Effector memory CD8-positive, alpha-beta T cell (primary cell): ENCODE results near the gene TMEM161A.

Experiments
- ATAC-seq: fragments of 150-1000 bp; cut with Tn5 transposase; replicated peaks from 2 replicates; pipeline ENCODE4 v1.10.0; 2021; ENCODE audit warnings: mild to moderate bottlenecking, moderate library complexity
- DNase-seq, 3 experiments: peaks; one replicate each; pipeline ENCODE4 v3.0.0; 2021
- H3K27ac Mint-ChIP-seq, 2 donors: one replicate each; pipeline ENCODE4 v1.8.0; 2022; ENCODE audit warnings: mild to moderate bottlenecking in 2 of 2, mixed read lengths in 2 of 2, moderate library complexity in 2 of 2
- H3K27me3 Mint-ChIP-seq, 2 donors: one replicate each; pipeline ENCODE4 v1.8.0; 2022; ENCODE audit warnings: mixed read lengths in 2 of 2
- H3K36me3 Mint-ChIP-seq: one replicate; pipeline ENCODE4 v1.8.0; 2022; ENCODE audit warnings: mild to moderate bottlenecking, moderate library complexity, mixed read lengths; ENCODE audit not compliant: insufficient read depth
- H3K4me1 Mint-ChIP-seq, 2 donors: one replicate each; pipeline ENCODE4 v1.8.0; 2022; ENCODE audit warnings: low read depth in 2 of 2, mixed read lengths in 2 of 2
- H3K4me3 Mint-ChIP-seq, 2 donors: one replicate each; pipeline ENCODE4 v1.8.0; 2022; ENCODE audit warnings: mild to moderate bottlenecking in 2 of 2, mixed read lengths in 2 of 2, moderate library complexity in 2 of 2
- H3K9me3 Mint-ChIP-seq, 2 donors: one replicate each; pipeline ENCODE4 v1.8.0; 2022; ENCODE audit warnings: mixed read lengths in 2 of 2

TMEM161A gene

DNA sequence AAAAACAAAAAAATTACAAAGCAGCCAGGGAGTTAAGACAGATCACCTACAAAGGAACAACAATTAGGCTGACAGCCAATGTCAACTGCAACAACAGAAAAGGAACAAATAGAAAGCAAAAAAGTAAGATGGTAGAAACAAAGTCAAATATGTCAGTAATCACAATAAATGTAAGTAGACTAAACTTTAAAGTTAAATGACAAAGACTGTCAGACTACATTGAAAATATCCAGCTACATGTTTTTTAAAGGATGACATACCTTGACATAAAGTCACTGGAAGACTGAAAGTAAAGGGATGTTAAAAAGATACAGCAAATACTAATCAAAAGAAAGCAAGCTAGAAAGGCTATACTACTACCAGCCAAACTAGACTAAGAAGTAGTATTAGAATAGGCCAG, 14.9 kb downstream of the TMEM161A start:
- no peak for ATAC-seq
- Mint-ChIP-seq H3K4me3 (no peak overlapping the region), H3K27ac (no peak overlapping the region)

DNA sequence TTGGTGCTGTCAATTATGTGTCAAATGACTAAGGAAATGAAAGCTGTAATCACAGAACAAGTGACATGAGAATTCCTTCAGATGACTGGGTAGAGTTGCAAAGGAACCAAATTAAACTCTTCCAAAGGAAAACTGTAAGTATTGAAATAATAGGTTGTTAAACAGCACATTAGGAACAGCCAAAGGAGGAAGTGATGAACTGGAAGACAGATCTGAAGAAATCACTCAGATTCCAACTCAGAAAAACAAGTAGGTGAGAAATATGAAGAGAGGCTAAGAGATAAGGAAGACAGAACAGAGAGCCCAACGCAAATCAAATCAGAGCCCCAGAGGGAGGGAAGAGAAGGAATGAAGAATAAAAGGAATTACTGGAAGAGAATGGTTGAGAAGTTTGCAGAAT, 15.4 kb downstream of the TMEM161A start:
- Mint-ChIP-seq H3K27ac (no peak overlapping the region), H3K4me3 (no peak overlapping the region), H3K27me3 (no peaks in the 10 kb centered on the region), H3K9me3 (peaks cover 4 to 7% of the 10 kb centered on the region in 2 donors), H3K36me3 (peaks cover 6% of the 10 kb centered on the region), H3K4me1 (no peaks in the 10 kb centered on the region)
- DNase-seq: no peak
- ATAC-seq: no peak

More for the DNA sequence above, 14.9 kb downstream of the TMEM161A start:
- DNase-seq: no peak
- no peaks in the 10 kb centered on the region for H3K27me3 Mint-ChIP-seq
- H3K9me3 Mint-ChIP-seq: peaks cover 4 to 7% of the 10 kb centered on the region in 2 donors
- H3K36me3 Mint-ChIP-seq: peaks cover 6% of the 10 kb centered on the region
- H3K4me1 Mint-ChIP-seq: no peaks in the 10 kb centered on the region

DNA sequence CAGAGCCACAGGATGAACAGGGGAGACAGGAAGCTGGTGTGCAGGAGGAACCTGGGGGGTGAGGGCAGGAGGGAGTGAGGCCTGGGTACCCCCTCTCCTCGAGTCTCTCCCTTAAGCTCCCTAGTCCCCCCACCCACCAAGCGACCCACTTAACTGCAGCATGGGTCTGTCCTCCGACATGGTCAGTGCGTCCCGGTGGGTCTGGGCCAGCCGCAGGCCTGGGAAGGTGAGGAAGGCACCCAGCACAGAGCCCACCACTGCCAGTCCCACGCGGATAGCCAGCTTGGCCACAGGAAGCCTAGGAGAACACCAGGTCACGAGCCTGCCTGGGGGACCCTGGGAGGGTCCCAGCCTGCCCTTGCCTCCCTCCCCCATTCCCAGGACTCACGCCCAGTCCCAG, 16.9 kb downstream of the TMEM161A start:
- Mint-ChIP-seq H3K36me3 (peaks cover 6% of the 10 kb centered on the region), H3K4me3 (no peak overlapping the region), H3K9me3 (peaks cover 4 to 7% of the 10 kb centered on the region in 2 donors), H3K4me1 (no peaks in the 10 kb centered on the region), H3K27me3 (no peaks in the 10 kb centered on the region), H3K27ac (no peak overlapping the region)
- no peak for DNase-seq
- no peak for ATAC-seq

DNA sequence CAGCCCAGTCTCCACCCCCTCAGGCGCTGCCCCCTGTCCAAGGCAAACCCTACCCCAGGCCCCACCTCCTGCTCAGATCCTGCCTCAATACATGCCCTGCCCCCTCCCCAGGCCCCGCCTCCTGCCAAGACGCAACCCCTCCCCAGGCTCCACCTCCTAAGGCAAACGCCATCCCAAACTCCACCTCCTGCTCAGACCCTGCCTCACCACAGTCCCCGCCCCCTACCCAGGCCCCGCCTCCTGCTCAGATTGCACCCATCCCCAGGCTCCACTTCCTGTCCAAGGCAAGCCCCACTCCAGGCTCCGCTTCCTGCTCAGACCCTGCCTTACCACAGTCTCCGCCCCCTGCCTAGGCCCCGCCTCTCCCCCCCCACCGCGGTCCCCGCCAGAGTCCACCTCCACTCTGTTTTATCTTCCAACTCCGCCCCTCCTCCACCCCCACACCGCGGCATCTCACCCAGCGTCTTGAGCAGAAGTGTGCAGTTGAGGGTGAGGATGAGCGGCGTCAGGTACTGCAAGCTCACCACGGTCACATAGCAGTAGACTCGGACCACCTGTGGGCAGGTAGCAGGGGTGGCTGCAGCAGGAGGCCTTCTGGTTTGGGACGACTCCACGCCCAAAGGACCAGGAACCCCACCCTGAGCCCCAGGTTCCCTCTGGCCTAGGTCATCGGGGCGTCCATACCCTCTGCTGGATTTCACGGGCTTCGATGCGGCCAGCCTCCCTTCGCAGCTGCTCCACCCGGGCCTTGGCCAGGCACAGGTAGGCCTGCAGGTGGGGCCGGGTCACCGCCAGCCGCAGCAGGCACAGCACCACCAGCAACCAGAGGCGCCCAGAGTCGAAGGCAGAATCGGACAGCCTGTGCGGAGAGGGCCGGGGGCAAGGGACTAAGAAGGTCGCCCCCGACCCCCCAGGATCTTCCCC, 17.7 kb downstream of the TMEM161A start:
- Mint-ChIP-seq H3K27me3 (no peaks in the 10 kb centered on the region), H3K27ac (no peak overlapping the region), H3K4me3 (no peak overlapping the region), H3K4me1 (no peaks in the 10 kb centered on the region), H3K9me3 (peaks cover 4 to 7% of the 10 kb centered on the region in 2 donors), H3K36me3 (peaks cover 6% of the 10 kb centered on the region)
- ATAC-seq (no peak), DNase-seq (no peak)

DNA sequence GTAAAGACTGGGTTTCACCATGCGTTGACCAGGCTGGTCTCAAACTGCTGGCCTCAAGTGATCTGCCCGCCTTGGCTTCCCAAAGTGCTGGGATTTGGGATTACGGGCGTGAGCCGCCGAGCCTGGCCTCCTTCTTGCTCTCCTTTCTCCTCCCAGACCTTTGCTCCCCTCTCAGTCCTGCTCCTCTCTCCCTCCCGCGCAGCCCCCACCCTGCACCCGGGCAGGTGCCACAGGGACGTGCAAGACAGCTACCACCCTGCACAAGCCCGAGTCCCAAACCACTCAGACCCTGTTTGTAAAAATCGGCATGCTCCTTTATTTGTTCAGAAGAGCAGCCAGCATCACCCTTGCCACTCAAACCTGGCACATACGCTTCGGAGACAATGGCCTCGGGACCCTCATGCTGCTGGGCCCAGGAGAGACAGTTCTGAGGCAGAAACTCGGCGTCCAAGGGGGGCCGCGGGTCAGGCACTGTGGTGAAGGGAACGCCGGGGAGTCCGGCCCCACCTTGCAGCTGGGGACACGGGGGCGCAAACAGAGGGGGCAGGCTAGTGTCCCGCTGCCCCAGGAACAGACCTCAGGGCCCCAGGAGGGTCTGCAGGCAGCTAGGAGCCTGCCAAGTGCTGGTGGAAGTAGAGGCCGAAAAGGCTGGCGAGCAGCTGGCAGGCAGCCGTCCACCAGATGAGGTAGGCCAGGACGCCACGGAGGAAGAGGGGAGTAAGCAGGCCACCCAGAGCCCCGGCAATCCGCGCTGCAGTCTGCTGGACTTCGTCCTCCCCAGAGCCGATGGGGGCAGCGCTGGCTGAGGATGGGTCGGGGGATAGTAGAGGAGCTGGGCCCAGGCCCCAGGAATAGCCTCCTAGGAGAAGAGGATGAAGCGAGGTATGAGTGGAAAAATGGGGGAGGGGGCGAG, 18.7 kb downstream of the TMEM161A start:
- no peaks in the 10 kb centered on the region for H3K27me3 Mint-ChIP-seq
- H3K27ac Mint-ChIP-seq: peak overlapping the region in 1 of 2 donors; percentile 89
- peaks cover 6% of the 10 kb centered on the region for H3K36me3 Mint-ChIP-seq
- DNase-seq (no peak), ATAC-seq (no peak)
- H3K4me3 Mint-ChIP-seq: no peak overlapping the region
- no peaks in the 10 kb centered on the region for H3K4me1 Mint-ChIP-seq
- H3K9me3 Mint-ChIP-seq: peaks cover 4 to 7% of the 10 kb centered on the region in 2 donors

DNA sequence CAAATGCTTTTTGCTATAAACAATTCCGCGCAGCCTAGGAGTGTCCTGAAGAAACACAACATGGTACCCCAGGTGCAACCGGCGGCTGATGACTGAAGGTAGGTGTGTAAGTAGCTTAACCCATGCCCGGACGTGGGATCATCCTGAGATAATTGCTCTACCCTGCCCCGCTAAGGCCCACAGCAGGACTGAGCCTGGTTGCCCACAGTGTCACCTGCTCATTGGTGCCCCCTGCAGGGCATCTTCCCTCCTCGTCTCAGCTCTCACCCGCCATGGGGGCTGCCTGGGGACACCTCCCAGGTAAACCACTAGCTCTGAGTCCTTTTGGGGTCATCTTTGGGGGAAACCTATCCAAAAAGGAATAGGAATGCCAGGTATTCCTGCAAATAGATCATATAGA, 22.3 kb downstream of the TMEM161A start:
- Mint-ChIP-seq H3K9me3 (no peaks in the 10 kb centered on the region), H3K27me3 (no peaks in the 10 kb centered on the region), H3K27ac (no peak overlapping the region), H3K4me3 (no peak overlapping the region), H3K36me3 (peaks cover 8% of the 10 kb centered on the region), H3K4me1 (peaks cover 3 to 4% of the 10 kb centered on the region in 2 donors)
- ATAC-seq: peak; percentile 67
- DNase-seq: peak; percentile 49 to 55 (median 50)

DNA sequence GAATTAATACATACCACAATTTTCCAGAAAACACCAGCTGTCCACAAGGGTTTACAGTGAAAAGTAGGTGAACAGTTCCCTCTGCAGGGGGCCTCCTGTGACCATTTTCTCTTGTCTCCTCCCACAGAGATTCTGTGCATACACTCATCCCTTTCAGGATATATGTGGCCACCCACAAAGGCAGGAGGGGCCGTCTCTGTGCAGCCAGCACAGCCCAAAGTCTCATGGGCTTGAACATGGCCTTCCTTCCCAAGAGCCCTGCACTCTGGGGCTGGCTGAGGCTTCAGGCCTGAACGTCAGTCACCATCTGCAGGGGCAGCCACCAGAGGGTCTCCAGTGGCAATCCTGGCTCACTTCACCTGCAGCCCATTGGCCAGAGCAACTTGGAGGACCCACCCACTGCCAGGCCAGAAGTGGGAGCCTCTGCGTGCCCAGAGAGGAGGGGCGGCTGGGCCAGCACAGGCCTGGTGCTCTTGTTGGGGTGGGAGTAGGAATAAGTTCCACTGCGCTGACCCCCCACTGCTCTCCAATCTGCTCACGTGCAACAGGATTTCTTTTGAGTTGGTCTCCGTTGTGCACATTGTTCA, 25.1 kb downstream of the TMEM161A start:
- Mint-ChIP-seq H3K4me1 (peaks cover 4 to 7% of the 10 kb centered on the region in 2 donors), H3K36me3 (peaks cover 2% of the 10 kb centered on the region), H3K4me3 (no peak overlapping the region), H3K27me3 (no peaks in the 10 kb centered on the region), H3K9me3 (no peaks in the 10 kb centered on the region), H3K27ac (peak overlapping the region in 1 of 2 donors; percentile 39)
- ATAC-seq (peak; percentile 24), DNase-seq (no peak)

DNA sequence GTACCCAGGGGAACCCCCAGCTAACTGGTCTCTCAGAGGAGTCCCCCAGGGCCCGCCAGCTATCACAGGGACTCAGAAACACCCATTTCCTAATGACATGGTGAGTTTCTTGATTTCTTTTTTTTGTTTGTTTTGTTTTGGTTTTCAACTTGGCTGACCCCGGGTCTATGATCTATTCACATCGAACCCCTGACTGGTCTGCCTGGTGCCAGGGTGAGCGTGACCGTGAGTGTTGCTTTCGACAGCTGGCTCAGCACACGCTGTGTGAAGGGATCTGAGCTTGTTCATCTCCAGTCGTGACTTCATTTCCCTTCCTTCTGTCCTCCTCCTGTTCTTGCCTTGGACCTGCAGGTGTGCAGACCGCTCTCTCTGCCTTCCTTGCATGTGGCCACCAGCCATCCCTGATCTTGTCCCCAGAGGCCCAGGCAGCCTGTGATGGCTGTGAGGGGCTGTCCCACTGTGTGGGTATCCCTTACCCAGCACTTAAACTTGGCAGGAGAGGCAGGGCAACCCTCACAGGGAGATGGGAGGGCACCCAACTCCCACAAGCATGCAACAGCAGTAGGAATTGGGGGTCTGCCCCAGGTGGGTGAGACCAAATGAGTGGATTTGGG, 26.2 kb downstream of the TMEM161A start:
- Mint-ChIP-seq H3K9me3 (no peaks in the 10 kb centered on the region), H3K4me3 (no peak overlapping the region)
- ATAC-seq: no peak

DNA sequence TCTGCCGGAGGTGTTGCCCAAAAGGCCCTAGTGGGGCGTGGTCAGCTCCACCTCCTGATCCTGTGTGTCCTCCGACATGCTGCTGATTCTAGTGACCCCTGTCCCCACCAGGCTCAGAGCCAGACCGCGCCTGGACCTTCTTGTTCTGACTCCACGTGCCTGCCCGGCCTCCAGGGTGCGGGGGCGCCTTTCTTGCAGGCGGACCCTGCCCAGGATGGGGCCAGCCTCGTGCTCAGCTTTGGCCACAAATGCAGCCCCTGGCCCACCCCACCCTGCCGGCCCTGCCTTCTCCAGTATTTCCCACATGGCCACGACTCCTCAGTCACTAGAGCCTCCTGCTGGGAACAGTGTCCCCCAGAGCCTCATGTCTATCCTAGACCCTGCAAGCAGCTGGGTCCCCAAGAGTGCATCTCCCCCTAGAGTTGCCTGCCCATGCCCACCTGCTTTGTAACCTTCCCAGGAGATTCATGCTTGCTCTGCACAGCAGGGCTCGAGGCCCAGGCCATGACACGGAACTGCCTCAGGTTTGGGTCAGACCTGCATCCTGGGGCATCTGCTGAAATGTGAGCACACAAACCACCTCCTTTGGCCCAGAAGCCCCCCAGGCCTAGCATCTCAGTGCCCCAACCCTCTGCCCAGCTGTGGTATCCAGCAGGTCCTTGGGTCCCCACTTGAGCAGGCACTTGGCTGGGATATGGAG, 27.0 kb downstream of the TMEM161A start:
- Mint-ChIP-seq H3K27me3 (no peaks in the 10 kb centered on the region), H3K36me3 (peaks cover 12% of the 10 kb centered on the region), H3K4me1 (peaks cover 4 to 7% of the 10 kb centered on the region in 2 donors), H3K4me3 (peak overlapping the region in 1 of 2 donors; percentile 19), H3K27ac (peak overlapping the region in 1 of 2 donors; percentile 64), H3K9me3 (no peaks in the 10 kb centered on the region)
- ATAC-seq (no peak), DNase-seq (no peak)

More for the DNA sequence above, 26.2 kb downstream of the TMEM161A start:
- H3K36me3 Mint-ChIP-seq: peaks cover 8% of the 10 kb centered on the region
- peaks cover 4 to 7% of the 10 kb centered on the region in 2 donors for H3K4me1 Mint-ChIP-seq
- H3K27me3 Mint-ChIP-seq: no peaks in the 10 kb centered on the region
- DNase-seq: no peak
- H3K27ac Mint-ChIP-seq: peak overlapping the region in 1 of 2 donors; percentile 64

DNA sequence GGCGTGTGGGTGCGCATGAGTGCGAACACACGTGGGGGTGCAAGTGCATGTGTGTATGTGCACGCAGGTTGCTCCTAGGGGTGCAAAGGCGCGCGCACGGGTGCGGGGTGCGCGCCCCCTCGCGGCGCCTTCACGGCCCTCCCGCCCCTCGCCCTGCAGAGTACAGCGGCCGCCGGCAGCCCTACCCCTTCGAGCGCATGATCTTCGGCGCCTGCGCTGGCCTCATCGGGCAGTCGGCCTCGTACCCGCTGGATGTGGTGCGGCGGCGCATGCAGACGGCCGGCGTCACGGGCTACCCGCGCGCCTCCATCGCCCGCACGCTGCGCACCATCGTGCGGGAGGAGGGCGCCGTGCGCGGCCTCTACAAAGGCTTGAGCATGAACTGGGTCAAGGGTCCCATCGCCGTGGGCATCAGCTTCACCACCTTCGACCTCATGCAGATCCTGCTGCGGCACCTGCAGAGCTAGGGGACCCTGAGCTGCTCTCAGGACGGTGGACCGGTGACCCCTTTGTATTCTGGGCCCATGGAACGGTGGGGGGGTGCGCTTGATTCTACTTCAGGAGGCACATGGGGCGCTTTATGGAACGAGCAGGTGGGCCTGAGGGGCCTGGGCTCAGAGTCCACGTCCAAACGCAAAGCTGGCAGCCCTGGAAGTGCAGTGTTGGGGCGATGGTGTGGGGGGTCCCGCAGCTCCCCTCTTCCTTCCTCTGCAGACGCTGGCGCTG, 27.7 kb downstream of the TMEM161A start:
- H3K27ac Mint-ChIP-seq: no peak overlapping the region

DNA sequence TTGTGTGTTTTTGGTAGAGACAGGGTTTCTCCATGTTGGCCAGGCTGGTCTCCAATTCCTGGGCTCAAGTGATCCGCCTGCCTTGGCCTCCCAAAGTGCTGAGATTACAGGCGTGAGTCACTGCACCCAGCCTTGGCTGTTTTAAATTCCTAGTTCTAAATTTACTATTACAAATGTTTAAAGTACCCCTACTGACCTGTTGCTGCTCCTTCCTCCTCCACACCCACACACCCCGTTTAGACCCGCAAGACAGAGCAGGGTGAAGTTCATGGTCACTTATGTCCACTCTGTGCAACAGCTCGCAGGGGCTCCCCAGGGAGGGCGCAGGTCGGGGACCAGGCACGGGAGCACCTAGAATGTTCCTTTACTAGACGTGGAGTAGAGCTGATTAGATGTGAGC, 28.7 kb downstream of the TMEM161A start:
- DNase-seq (no peak), ATAC-seq (no peak)
- H3K27me3 Mint-ChIP-seq: no peaks in the 10 kb centered on the region
- peak overlapping the region in 1 of 2 donors; percentile 18 for H3K27ac Mint-ChIP-seq
- H3K36me3 Mint-ChIP-seq: peaks cover 15% of the 10 kb centered on the region
- H3K4me3 Mint-ChIP-seq: peak overlapping the region in 1 of 2 donors; percentile 5
- H3K4me1 Mint-ChIP-seq: peaks cover 4 to 7% of the 10 kb centered on the region in 2 donors
- H3K9me3 Mint-ChIP-seq: no peaks in the 10 kb centered on the region

More for the DNA sequence above, 27.7 kb downstream of the TMEM161A start:
- peak; percentile 31 for ATAC-seq
- Mint-ChIP-seq H3K36me3 (peaks cover 12% of the 10 kb centered on the region), H3K4me3 (peak overlapping the region in 1 of 2 donors; percentile 61), H3K4me1 (peaks cover 4 to 7% of the 10 kb centered on the region in 2 donors), H3K27me3 (no peaks in the 10 kb centered on the region), H3K9me3 (no peaks in the 10 kb centered on the region)
- no peak for DNase-seq

DNA sequence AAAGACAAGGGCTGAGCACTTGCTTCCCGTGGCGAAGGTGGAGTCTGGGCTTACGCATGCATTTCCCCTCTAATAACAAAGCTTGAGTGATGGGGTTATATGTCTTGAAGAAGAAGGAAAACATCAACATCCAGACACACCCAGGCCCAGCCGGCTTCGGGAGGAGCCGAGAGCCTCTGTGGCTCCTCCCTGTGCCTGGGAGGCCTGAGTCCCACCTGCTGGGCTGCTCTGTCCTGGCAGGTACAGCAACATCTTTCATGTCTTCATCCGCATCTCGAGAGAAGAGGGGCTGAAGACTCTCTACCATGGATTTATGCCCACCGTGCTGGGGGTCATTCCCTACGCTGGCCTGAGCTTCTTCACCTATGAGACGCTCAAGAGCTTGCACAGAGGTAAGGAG, 30.6 kb downstream of the TMEM161A start:
- no peak for ATAC-seq
- Mint-ChIP-seq H3K4me1 (peaks cover 0 to 4% of the 10 kb centered on the region in 2 donors), H3K27me3 (no peaks in the 10 kb centered on the region), H3K36me3 (peaks cover 23% of the 10 kb centered on the region), H3K9me3 (no peaks in the 10 kb centered on the region), H3K4me3 (no peak overlapping the region), H3K27ac (peak overlapping the region in 1 of 2 donors; percentile 68)
- no peak for DNase-seq
